GM19438 (cell line): Measurements from ENCODE around the gene UGT1A7.
"Not testable (repeated sequence)": the region's sequence is repeated elsewhere in the genome, so short reads cannot be mapped to it uniquely, and the experiment has no call there.

Source experiments
- ATAC-seq: cut with Tn5 transposase; IDR thresholded peaks from one replicate; pipeline ENCODE4 v1.9.1; 2021; ENCODE audit warnings: low read depth; ENCODE audit not compliant: unreplicated experiment

UGT1A7 gene

DNA sequence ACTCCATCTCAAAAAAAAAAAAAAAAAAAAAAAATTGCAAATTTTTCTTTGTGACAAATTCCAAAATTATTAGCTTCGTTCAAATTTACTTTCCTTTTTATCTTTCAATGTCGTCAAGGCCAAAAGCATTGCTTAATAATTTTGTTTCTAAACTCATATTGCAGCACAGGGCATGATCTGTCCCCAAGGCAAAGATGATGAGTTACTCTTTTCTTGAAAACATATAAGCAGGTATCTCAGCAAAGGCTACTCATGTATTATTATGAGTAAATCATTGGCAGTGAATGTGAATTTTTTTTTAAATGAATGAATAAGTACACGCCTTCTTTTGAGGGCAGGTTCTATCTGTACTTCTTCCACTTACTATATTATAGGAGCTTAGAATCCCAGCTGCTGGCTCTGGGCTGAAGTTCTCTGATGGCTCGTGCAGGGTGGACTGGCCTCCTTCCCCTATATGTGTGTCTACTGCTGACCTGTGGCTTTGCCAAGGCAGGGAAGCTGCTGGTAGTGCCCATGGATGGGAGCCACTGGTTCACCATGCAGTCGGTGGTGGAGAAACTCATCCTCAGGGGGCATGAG, at the start of gene UGT1A7:
TSS of gene UGT1A7 (plus strand) at position 381 of the 579 bp plus-strand sequence. CDS start at position 418, 37 bp downstream.
- ATAC-seq, result no peak

DNA sequence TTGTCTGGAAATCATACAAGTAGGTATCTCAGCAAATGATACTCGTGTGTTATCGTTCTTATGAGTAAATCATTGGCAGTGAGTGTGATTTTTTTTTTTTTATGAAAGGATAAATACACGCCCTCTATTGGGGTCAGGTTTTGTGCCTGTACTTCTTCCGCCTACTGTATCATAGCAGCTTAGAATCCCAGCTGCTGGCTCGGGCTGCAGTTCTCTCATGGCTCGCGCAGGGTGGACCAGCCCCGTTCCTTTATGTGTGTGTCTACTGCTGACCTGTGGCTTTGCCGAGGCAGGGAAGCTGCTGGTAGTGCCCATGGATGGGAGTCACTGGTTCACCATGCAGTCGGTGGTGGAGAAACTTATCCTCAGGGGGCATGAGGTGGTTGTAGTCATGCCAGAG, 45.4 kb upstream of the UGT1A7 start, which contains the start of gene UGT1A10:
TSS of gene UGT1A10 (plus strand) at position 143 of the 400 bp plus-strand sequence. CDS start at position 218, 75 bp downstream.
- ATAC-seq, result not testable (repeated sequence)

DNA sequence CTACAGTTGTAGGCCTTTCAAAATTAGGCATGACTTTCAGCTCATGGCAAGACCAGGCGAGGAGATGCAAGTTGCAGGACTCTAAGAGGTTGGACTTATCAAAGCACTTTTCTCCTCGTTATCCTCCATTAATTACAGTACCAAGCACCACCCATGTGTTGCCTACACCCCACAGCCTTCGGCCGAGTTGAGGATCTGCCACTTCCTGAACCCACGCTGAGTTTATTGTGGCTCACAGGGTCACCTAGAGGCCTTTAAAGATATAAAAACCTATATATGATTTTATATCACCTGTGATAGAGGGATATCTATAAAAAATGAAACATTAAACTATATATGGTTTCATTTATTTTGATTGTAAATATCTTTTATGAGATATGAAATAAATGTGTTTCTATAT, 42.9 kb upstream of the UGT1A7 start:
- no peak for ATAC-seq

DNA sequence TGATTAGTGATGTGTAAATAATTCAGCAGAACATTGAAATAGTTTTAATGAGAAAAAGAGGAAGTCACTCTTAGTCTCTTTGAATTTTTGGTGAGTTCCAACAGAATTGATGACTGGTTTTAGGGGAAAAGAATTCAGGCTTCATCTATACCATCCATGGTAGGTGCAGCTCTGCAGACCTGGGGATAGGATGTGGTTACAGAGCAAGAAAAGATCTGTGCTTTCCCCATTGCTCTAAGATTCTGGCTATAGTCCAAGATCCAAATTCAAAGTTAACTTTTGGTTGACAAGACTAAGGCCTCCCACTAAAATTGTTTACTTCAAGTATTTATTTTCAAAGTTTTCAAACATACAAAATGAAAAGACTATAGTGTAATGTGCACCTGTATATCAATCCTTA, 41.8 kb upstream of the UGT1A7 start:
- no peak for ATAC-seq

DNA sequence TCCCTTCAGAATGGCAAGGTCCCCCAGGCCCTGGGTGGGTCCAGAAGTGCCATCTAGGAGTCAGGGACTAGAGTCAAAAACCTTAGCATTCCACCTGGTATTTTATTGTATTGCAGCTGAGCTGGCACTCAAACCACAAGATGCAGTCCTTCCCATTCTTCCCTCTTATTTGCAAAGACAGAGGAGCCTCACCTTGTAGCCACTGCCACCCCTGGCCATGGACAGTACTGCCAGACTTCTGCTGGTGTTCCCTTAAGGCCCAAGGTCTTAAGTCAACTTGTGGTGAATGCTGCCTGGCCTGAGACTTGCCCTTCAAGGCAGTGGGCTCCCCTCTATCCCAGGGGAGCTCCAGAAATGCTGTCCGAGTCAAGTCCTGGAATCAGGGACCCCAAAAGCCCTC, 38.6 kb upstream of the UGT1A7 start:
- no peak for ATAC-seq

DNA sequence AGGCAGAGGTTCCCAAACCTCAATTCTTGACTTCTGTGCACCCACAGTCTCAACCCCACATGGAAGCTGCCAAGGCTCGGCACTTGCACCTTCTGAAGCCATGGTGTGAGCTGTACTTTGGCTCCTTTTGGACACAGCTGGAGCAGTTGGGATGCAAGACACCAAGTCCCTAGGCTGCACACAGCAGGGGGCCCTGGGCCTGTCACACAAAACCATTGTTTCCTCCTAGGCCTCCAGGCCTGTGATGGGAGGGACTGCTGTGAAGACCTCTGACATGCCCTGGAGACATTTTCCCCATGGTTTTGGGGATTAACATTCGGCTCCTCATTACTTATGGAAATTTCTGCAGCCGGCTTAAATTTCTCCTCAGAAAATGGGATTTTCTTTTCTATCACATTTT, 35.7 kb upstream of the UGT1A7 start:
- not testable (repeated sequence) for ATAC-seq

DNA sequence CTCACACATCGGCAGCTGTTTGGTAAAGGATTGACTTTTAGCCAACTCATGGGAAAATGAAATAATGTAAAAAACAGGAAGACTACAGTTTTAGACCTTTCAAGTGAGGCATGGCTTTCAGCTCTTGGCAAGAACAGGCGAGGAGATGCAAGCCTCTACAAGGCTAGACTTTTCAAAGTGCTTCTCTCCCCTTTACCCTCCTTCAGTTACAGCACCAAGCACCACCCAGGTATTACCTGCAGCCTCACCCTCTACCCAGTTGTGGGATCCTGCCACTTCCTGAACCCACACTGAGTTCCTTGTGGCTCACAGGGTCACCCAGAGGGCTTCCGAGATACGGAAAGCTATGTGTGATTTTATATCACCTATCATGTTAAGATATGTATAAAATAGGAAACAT, 30.7 kb upstream of the UGT1A7 start:
- no peak for ATAC-seq

DNA sequence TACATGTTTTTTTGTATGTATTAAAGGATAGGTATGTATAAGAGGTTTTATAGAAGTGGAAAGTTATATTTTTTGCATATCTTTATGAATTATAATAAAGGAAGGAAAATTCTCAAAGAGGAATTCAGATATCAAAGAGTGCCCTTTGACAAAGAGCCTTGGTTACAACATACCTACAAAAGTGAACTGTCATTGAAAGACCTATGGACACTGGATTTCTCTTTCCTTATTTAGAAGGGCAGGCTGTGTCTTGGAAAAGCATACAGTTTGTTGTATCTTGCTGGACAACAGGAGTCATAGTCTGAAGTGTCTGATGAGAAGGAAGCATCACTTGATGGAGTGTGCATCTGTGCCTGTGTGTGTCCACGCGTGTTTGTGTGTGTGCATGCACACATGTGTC, 30.3 kb upstream of the UGT1A7 start:
- ATAC-seq, result no peak

DNA sequence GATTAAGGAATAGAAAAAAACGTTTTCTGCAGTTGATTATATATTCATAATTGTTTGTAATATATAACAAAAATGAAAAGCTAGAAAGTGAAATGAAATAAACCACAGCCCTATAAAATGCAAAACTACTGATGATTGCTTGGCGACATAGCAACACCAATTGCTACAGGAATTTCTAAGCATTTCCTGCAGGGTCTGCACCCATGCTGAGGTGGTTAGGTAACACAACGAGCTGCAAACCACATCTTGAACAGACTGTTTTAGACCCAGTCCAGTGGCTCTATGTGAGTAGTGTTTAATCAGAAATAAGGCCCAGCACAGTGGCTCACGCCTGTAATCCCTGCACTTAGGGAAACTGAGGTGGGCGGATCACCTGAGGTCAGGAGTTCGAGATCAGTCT, 27.2 kb upstream of the UGT1A7 start:
- ATAC-seq, result no peak

DNA sequence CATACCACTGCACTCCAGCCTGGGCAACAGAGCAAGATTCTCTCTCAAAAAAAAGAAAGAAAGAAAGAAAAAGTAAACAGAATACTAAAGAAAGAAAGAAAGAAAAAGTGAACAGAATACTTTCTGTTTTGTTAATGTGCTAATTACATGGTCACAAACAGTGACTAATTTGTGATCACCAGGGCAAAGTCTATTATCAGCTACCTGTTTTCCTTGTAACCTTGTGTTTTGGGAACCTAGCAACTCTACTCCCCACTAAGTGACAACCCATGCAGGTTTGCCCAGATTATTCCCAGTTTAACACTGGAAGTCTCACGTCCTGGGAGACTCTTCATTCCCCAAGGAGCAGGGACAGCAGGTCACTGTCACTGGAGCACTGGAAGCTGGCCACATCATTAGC, 26.7 kb upstream of the UGT1A7 start:
- ATAC-seq, result no peak

DNA sequence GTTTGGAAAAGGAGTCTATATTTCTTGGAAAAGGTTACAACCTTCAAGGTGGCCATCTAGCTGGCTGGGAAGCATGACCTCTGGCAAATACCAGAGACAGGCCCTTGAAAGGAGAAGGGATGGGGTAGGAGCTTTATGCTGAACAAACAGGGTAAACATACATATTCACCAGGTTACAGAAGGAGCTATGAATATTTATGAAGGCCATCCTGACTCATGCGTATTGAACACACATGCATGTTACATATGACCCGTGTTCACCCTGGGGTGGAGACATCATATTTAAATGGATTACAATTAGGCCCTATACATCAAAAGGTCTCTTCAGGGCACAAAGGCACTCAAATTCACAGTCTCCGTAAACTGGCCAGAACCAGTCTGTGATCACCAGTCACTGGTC, 25.8 kb upstream of the UGT1A7 start:
- not testable (repeated sequence) for ATAC-seq

DNA sequence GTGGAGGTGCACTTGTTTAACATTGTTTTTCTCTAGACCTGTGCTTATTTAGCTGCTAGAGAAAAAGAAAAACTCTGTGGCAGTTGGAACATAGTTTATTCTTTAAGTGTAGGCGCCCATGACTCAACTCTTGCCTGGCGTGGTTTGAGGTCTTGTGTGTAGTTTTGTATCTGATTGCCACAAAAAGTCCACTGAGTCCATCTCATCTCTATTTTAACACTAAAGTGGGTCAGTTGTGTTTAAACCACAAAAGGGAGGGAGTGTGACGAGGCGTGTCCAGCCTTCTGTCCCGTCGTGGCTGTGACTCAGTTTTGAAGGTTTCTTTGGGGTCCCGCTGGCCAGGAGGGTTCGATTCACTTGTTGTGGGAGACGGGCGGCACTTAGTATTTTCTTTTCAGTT, 25.3 kb upstream of the UGT1A7 start:
- no peak for ATAC-seq

DNA sequence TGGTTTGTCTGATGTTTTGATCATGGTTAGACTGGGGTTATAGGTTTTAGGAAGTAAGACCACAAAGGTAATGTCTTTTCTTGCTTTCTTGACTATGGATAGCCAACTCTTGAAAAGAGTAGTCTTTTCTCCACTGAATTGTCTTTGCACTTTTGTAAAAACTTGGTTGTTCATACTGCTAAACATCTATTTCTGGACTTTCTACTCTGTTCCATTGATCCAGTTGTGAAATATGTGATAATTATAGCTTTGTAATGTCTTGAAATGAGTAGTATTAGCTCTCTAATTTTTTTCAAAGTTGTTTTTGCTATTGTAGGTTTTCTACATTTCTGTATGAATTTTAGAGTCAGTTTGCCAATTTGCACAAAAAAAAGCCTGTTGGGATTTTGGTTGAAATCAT, 23.1 kb upstream of the UGT1A7 start:
- no peak for ATAC-seq

DNA sequence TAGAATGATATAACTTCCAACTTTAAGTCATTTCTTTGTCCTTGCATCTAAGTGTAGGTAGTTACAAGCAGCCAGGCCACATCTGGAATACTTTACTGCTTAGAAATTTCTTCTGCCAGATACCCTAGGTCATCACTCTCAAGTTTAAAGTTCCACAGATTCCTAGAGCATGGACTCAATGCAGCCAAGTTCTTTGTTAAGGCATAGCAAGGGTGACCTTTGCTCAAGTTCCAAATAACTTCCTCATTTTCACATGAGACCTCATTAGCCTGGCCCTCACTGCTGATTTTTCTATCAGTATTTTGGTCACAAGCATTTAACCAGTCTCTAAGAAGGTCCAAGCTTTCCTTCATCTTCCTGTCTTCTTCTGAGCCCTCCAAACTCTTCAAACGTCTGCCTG, 17.8 kb upstream of the UGT1A7 start:
- ATAC-seq, result no peak

DNA sequence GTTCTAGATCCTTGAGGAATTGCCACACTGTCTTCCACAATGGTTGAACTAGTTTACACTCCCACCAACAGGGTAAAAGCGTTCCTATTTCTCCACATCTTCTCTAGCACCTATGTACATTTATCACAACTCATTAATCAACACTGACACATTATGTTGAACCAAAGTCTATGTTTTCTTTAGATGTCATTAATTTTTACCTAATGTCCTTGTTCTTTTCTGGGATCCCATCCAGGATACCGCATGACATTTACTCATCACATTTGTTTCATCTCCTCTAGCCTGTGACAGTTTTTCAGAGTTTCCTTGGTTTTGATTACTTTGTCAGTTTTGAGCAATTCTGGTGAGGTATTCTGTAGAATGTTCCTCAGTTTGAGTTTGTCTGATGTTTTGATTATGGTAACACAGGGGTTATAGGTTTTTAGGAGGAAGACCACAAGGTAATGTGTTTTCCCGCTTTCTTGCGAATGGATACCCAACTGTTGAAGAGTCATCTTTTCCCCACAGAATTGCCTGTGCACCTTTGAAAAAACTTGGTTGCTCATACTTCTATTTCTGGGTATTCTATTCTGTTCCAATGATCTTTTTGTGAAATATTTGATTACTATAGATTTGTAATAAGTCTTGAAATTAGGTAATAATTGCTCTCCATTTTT, 13.0 kb upstream of the UGT1A7 start:
- no peak for ATAC-seq

DNA sequence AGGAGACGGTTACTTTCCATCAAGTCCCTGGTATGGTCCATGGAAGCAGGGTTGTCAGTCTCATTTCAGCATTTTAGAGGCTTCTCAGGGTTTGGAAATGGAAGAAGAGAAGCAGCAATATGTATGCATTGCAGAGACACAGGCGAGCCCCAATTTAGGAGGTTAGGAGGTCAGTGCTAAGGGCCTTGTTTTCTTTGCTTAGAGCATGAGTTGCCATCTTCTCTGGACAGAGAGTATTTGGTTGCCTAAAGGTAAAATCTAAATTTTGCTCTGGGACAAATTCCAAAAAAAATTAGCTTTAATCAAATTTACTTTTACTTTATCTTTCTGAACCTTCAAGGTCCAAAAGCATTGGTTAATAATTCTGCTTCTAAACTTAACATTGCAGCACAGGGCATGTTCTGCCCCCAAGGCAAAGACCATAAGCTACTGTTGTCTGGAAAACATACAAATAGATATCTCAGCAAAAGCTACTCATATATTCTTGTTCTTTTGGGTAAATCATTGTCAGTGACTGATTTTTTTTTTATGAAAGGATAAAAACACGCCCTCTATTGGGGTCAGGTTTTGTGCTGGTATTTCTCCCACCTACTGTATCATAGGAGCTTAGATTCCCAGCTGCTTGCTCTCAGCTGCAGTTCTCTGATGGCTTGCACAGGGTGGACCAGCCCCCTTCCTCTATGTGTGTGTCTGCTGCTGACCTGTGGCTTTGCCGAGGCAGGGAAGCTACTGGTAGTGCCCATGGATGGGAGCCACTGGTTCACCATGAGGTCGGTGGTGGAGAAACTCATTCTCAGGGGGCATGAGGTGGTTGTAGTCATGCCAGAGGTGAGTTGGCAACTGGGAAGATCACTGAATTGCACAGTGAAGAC, 10.2 kb upstream of the UGT1A7 start, which contains the start of gene UGT1A9:
TSS of gene UGT1A9 (plus strand) at position 609 of the 872 bp plus-strand sequence. CDS start at position 646, 37 bp downstream.
- ATAC-seq, result no peak

DNA sequence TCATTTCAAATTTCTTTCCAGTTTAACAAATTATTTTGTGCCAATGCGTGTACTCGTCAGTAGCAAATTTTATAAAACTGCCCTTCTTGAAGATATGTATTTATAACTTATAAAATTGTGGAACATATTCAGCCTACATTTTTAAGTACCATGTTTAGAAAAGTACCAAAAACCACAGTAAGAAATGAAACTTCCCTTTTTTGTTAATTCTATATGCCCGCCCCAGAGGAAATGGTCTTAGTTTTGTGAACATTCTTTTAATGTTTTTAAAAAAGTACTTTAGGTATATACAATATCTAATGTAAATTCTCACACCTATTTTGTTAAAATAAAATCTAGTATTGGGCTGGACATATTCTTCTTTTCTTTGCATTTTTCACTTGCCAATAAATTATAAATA, 8.8 kb upstream of the UGT1A7 start:
- ATAC-seq, result no peak

DNA sequence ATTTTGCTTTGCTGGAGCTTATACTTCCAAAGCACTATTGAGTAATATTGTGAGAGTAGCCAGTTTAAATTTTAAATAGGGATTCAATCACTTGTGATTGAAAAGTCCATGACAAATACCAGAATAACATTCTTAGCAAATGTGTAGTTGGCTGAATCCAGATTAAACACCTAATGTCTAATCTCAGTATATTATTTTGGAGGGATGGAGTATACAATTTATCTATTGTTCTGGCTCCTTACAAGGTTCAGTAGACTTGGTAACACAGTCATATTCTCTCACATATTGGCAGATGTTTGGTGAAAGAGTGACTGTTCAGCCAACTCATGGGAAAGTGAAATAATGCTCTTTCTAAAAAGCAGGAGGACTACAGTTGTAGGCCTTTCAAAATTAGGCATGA, 7.8 kb upstream of the UGT1A7 start:
- no peak for ATAC-seq

DNA sequence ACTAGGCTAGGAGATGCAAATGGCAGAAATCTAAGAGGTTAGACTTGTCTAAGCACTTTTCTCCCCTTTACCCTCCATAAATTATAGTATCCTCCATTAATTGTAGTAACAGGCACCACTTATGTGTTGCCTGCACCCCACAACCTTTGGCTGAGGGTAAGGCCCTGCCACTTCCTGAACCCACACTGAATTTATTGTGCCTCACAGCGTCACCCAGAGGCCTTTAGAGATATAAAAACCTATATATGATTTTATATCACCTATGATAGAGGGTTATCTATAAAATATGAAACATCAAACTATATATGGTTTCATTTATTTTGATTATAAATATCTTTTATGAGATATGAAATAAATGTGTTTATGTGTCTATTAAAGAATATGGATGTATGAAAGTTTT, 7.4 kb upstream of the UGT1A7 start:
- no peak for ATAC-seq

DNA sequence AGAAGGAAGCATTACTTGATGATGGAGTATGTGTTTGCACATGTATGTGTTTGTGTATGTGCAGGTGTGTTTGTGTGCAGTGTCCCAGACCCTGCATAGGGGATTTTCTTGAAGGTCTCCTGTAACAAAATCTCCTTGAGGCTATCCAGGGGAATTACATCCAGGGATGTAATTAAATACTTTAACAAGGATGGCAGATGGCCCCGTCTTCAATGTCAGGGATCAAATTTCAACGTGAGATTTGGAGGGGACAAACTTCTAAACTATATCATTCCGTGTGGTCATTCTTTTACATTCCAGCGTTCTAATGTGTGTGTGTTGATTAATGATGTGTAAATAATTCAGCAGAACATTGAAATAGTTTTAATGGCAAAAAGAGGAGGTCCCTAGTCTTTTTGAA, 6.7 kb upstream of the UGT1A7 start:
- no peak for ATAC-seq

DNA sequence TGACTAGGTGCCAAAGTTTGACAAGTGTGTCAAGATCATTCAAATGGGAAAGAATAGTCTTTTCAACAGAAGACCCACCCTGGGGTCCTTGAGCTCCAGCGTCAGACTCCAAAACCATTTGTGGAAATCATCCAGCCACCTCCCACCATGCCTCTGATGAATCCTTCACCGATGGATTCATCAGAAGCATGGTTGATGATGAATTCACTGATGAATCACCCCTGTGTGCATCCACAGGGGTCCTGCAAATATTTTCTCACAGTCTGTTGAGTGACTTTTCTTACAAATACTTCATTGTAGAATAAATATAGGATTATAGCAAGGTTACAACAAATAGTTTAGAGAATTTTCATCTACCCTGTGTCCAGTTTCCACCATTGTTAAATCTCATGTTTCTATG, 5.7 kb upstream of the UGT1A7 start:
- no peak for ATAC-seq
